Activated naive CD4-positive, alpha-beta T cell (primary cell): Measurements from ENCODE around the gene LRP2.

ENCODE experiments used
- DNase-seq, 4 experiments: peaks; one replicate each; lab custom pipeline; 2025; lab: John Stamatoyannopoulos, UW

LRP2 gene

DNA sequence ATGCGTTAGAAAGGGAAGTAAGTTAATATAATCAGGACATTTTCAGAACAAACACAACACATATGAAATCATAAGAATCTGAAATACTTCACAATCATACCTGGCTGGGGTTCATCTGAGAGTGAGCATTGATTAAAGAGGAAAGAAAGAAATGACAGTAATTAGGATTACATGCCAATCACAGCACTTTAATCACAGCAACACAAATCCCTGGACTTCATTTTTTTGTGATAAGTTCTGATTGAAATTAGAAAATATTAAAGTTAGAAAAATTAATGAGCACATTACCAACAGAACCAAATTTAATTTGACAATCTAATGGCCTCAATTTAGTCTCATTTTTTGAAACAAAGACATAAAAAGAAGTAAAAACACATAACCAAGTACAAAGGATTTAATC is 121.9 kb downstream of the LRP2 start:
- no peak for DNase-seq

DNA sequence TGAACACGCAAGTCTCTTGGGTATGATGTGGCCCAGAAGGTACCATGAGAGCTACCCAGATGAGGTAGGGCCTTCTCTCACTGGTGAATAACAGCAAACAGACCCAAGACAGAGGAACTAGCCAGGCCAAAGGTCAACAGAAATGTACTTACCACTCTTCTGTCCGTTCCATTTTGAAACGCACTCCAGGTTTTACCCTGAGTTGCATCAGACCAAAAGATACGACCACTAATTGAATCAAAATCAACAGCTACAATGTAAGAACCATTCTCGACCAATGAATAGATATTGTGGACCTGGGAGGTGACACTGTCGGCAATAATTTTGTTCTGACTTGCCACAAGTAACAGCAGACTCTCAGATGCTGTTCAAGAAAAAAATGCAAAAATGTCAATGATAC is 124.4 kb downstream of the LRP2 start:
- DNase-seq: no peak

DNA sequence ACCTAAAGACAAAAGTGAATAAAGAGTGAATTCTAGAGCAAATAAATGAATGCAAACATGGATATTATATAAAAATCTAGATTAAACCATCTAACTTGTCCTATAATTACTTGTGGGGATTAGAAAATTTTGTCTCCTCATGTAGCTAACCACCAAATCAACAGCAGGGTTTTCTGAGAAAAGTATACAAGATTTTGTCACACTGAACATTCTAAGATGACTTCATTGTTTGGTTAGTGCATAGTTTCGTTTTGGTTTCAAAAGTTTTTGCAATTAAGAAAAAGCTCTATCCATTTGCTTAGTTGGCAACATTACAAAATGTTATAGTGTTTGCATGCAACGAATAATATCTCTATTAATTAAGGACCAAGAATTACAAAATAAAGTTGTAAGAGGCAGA is 125.0 kb downstream of the LRP2 start:
- DNase-seq: no peak

DNA sequence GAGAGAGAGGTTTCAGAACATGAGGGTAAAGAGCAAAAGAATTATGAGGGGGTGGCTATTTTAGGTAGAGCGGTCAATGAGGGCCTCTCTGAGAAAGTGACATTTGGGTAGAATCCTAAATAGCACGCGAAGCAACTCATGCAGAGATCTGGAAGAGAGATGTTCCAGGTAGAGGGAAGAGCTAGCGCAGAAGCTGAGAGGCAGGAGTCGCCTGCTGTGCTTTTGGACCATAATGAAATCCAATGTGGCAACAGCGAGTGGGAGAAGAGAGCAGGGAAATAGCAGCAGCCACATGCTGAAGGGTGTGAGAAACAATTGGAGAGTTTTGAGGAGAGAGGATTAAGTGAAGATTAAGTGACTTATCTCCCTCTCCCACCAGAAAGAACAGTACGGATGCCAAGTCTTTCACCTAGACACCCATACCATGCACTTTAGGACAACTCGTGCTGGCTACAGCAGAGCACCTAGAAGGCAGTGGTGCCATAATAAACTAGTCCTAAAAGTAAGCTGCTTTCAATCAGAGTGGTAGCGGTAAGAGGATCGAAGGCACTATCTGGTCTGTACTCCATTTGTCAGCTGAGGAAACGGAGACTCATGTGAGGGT is 129.7 kb downstream of the LRP2 start:
- DNase-seq: no peak

DNA sequence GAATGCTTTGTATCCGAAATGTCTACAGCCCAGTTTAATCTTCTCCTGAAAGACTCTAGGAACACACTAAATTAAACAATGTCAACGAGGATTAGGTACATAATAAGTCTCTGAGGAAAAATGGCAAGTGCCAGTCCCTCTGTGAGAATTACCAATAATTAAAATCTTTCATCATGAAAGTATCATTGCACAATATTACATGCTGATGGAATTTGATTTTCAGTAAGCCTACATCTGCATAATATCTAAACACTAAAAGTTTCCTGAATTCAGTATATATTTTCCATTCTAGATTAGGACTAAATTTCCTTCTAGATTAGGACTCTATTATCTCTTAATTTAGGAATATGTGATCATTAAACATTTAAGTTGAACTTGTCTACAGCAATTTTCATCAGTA is 132.1 kb downstream of the LRP2 start:
- DNase-seq: no peak

DNA sequence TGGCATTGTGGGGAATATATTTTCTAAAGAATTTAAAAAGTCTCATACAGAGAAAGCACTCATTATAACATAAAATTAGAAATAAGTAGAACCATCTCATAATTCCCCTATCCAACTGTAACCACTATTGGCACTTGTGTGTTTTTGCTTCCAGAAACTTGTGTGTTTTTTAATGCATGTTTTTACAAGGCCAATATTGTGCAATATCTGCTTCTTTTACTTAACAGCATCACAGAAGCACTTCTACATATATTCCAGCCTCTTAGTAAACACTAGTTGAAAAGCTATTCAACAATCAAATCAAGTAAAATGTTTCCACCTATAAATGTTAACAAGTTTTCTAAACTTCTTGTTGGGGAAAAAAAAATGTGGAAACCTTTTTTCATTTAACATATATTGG is 132.7 kb downstream of the LRP2 start:
- DNase-seq: no peak

DNA sequence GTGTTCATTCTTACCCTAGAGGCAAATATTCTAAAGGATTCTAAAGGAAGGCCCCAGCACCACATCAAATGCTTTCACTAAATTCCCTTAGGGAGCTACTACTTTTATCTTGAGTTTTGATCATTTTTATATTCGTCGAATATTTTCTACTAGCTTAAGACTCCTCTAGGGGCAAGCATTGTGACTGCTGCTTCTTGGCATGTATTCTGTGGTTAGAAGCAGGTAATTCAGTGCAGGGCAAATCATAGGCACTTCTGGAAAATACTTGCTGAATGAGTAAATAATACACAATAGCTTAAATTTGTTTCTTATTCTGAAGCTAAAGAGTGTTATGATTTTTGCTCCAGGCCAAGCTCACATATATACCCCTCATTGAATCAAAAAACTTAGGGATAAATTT is 136.4 kb downstream of the LRP2 start:
- no peak for DNase-seq

DNA sequence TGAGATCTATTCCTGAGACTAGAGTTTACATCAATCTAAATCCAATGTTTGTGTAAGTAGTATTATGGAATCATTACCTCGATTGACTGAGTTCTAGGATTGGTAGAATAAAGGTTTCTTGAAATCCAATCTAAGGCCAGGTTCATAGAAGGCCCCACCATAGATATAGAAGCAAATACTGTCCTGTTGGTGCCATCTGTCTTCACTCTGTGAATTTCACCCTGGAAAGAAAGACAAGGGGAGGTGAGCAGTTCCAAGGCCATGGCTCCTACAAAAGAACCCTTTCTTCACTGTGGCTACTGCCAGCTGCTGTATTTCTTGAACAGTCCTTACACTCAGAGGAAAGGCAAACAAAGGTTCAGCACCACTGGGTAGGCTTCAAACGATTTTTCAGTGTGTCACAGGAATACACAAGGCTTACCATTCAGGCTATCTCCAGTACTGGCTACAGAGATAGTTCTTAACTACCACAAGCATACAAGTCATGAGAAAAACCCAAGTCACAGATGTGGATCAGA is 137.0 kb downstream of the LRP2 start:
- no peak for DNase-seq

DNA sequence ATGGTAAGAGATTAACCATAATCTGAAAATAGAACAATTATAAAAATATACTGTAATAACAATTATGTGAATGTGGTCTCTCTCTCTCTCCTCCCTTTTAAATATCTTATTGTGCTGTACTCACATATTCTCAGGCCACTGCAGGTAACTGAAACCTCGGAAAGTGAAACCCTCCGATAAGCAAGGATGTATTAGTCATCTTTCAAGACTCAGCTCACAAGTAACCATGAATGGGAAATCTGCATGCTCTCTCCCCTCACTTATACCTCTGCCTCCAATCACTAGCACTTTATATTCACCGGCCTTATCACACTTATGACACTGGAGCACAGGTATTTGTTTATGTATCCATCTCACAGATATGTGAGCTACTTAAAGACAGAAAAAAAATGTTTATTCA is 139.7 kb downstream of the LRP2 start:
- no peak for DNase-seq

DNA sequence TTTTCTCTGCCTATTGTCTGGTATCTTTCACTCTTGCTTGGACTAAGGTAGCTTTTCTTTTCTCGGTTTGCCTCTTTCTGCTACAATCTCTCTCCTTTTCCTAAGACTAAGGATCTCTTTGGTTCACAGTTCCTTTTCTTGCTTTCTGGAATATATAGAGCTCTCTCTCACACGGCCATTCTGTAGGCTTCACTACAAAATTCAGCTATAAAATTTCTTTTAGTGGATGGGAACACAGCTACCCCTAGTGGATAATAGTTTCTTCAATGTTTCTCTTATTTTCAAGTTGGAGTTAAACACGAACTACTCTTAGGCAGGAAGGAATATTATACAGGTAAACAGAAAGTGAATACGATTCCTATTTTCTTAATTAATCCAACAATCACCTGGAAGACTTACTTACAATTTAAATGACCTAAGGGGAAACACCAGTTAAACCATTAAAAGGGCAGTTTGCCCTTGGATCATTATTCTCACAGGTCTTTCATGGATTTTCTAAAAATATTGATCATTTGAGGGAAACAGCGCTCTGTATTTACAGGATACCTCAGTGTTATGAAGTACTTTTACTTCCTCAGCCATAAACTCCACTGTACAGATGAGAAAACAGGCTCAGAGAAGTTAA is 140.5 kb downstream of the LRP2 start:
- no peak for DNase-seq

DNA sequence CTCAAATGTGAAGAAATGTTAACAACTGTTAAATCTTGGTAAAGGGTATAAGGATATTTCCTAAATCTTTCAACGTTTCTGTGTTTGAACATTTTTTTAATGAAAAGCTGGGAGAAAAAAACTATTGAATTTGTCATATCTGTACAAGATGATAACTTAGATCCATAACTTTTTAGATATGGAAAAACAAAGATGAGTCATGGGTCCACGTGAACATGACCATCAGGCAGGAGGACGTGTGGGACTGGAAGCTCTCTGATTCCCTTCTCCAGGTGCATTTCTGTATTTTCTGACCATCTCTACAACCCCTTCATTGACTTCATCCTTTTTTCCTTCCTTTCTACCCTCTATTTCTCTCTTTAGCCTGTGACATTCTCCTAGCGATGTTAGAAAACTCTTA is 151.4 kb downstream of the LRP2 start:
- DNase-seq: no peak

DNA sequence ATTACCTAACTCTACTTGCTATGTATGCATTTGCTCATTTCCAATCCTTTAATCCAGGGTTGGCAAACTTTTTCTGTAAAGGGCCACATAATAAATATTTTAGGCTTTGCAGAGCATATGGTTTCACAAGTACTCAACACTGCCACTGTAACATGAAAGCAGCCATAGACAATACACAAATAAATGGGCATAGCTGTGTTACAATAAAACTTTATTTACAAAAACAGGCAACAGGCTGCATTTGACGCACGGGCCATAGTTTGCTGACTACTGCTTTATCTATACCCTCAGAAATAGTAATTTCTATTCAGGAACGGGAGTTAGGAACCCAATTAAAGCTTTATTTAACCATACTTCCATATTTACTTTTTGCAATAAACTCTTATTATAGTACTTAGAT is 154.3 kb downstream of the LRP2 start:
- no peak for DNase-seq

DNA sequence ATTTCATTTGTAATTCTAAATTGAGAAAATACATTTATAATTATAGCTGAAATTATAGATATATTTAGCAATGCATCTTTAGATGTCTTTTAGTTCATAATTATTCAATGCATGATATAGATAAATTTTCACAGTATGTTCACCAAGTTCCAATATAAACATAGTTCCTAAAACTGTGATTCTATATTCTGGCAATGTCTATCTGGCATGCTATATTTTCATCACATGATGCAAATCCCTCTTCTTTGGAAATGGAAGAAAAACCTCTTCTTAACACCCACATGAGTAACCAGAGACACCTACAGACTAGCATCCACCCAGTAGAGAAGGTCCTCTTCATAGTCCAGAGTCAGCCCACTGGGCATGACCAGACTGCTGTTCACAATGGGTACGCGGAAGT is 157.2 kb downstream of the LRP2 start:
- DNase-seq: no peak

DNA sequence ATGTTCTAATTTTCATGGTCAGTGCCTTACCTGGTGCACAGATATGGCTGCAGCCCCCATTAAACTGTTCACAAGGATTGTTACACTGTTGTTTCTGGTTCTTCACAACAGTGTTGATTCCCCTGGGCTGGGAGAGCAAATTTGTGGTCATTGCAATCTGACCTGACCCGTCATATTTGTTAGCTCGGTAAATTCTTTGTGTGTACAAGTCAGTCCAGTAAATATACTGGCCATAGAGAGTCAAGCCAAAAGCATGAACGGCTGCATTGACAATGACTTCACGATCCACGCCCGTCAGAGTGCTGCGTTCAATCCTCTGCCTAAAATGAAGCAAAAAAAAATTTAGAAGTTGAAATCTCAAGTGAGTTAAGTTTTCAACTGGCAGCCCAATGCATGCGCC is 158.4 kb downstream of the LRP2 start:
- DNase-seq: no peak

DNA sequence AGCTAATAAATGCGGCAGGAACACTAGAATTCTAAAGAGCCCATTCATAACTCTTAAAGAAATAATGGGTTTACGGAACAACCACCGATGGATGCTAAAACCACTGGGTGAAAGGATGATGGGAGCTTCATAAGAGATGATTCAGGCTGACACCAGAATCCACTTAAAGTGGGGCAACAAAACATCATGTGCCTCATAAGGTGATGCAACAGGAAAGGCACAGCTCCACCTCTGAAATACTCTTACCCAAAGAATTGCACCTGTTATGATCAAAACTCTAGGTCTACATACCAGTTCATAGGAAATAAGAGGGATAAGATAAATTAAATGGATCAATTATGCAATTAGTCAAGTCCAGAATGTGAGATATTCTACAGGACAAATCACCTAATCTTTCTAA is 161.6 kb downstream of the LRP2 start:
- DNase-seq: no peak

DNA sequence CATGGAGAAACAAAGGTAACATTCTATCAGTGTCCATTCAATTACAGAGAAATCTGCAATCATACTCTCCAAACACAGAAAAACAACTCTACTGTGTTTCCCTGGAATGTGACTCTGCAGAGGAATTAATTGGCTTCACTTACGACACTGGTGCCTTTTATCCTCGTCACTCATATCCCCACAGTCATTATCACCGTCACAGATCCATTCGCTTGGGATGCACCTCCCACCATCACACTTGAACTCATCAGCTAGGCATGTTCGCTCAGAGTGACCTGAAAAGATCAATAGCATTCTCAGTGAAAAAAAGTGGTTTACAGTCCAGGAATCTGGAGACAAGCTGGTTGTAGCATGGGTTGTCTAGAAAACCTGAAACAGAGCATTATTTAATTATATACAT is 168.7 kb downstream of the LRP2 start:
- no peak for DNase-seq

DNA sequence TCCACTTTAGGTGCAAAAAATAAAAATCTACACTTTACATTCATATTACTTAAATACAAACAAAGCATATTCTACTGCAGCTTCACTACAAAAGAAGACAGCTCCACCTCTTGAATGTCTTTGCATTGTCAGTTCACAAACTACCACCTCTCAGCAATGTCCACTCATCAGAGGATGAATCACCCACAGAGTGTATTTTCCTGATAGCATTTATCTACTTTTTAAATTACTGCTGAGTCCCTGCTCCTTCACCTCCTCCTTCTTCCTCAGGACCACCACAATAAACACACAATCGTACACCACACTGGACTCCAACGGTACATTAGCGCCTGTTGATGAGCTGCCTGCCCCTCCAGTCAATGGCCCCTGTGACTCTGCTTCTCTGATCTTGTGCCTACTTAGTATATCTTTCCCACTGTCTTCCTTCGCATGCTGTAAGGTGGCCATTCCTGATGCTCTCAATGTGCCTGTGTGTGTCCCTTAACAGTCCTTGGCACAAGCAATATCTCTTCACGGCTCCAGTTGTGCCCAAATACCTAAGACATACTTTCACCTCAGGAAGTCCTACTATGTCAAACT is 172.0 kb downstream of the LRP2 start:
- DNase-seq: no peak

DNA sequence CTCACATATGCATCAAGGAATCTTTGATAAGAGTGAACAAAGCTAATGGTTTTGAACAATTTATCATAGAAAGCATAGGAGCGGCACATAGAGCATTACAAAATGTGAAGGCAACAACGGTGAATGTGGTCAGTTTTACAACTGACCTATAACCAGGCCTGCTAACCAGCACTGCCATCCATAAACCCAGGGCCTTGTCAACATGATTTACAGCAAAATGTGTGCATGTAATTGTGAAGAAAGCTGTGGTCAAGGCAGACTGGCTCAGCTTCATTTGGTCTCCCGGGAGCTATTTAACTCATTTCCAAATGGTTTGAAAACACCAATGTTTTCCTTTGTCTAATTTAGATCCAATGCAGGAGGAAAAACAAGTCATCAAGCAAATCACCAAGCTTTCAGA is 173.2 kb downstream of the LRP2 start:
- DNase-seq: no peak

DNA sequence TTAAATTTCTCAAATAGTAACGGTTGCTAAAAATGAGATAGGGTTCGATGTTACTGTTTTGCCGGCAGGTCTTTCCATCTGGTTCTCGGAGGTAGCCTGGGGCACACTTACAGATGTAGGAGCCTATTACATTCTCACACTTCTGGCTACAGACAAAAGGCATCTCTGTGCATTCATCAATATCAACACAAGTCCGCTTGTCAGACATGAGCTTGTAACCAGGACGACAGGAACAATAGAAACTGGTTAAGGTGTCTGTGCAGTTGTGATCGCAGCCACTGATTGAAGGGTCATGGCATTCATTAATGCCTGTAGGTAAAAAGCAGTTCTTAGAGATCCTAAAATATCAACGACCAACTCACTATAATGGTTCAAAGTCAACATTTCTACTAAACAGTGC is 176.6 kb downstream of the LRP2 start:
- no peak for DNase-seq

DNA sequence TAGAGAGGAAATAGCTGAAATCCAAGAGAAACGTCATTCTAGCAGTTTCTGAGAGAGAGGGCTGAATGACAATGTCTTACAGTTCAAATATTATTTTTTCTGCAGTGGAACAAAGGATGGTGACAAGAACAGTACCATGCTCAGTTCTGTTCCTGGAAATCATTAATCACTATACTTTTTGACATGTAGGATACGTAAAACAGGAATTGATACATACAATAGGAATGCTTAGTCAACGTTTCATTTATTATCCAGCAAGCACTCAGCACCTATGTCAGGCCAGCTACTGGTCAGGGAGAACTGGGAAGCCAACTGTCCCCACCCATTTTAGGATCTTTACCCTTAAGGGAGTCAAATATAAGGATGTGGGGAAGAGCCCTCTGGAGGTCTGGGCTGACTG is 178.3 kb downstream of the LRP2 start:
- no peak for DNase-seq

DNA sequence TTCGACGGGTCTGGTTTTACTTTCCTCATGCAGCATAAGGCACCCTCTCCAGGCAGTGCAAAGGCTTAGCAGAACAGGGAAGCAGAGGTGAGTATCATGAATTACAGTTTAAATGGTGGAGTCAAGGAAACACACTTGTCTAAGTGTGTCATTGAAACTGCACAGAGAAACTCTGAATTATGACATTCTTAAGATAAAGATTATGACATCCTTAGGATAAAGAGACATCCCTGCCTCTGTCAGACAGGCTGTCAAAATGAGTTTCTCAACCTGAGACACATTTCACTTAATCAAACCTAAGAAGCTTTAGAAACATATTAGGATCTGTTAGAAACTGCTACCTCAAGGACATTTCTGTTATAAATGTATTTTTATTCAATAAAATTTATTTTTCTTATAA is 179.8 kb downstream of the LRP2 start:
- DNase-seq: no peak

DNA sequence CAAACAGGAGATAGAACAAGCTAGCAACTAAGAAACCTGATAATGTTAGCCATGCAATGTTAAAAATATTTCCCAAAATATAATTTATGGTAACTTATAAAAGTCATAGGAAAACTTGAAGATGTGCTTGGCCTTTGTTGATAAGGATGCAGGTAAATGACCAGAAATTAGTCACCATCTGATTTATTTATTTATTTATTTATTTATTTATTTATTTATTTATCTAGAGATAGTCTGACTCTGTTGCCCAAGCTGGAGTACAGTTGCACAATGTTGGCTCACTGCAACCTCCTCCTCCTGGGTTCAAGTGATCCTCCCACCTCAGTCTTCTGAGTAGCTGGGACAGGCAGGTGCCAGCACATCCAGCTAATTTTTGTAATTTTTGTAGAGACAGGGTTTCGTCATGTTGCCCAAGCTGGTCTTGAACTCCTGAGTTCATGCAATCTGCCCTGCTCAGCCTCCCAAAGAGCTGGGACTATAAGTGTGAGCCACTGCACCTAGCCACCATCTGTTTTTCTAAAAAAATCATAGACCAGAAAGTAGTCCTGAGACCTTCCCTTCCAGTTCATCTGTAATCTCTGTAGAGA is 183.4 kb downstream of the LRP2 start:
- DNase-seq: no peak

DNA sequence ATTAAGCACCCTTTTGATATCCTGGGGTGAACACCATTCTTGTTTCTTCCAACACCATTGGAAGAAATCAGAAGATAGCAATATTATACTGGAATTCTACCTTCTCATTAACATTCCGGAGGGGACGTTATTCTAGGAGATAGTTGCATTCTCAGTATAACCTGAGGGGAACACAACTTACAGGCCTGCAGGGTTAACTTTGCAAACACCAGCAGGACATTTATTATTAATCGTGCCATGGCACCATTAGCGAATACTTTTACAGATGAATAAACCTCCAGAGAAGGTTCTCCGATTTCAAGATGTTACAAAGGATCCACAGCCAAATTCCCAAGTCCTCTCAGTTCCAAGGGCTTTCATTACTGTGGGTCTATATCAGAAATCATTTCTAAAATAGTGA is 184.0 kb downstream of the LRP2 start:
- DNase-seq: no peak

DNA sequence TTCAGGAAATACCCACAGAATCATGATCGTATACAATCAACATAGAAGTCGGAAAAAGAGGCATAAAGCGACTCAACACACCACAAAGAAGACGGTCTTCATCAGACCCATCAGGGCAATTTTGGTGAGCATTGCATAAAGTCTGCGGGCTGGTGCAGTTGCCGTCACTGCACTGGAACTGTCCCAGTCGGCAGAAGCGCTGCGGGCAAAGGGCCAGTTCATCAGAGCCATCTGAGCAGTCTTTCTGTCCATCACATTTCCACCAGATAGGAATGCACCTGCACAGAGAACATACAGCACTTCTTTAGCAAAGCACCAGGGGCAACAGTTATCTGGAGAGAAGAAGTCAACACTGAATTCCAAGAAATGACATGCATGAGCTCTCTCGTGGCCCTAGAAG is 187.2 kb downstream of the LRP2 start:
- DNase-seq: no peak
